NCI-H2196 (cell line): ENCODE results near the gene PDK3.

Experiments used
- DNase-seq: peaks from one replicate; lab custom pipeline; 2025; ENCODE audit not compliant: unreplicated experiment; lab: John Stamatoyannopoulos, UW

PDK3 gene

GRCh38 chrX:24482823-24483415 is 17.8 kb downstream of the PDK3 start:
- DNase-seq, result no peak

DNA sequence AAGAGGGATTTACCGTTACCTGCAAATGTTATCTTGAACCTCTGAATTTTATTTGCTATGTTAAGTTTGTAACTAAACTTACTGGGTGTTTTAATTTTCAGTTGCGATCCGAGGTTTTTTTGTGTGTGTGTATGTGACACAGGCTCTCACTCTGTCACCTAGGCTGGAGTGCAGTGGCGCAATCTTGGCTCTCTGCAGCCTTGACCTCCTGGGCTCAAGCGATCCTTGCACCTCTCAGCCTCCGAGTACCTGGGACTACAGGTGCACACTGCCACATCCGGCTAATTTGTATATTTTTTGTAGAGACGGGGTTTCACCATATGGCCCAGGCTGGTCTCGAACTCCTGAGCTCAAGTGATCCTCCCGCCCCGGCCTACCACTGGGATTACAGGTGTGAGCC is 18.5 kb downstream of the PDK3 start:
- DNase-seq, result no peak

GRCh38 chrX:24485323-24485722 is 20.2 kb downstream of the PDK3 start:
- DNase-seq, result no peak

GRCh38 chrX:24485976-24486680 is 21.0 kb downstream of the PDK3 start:
- DNase-seq, result no peak

DNA sequence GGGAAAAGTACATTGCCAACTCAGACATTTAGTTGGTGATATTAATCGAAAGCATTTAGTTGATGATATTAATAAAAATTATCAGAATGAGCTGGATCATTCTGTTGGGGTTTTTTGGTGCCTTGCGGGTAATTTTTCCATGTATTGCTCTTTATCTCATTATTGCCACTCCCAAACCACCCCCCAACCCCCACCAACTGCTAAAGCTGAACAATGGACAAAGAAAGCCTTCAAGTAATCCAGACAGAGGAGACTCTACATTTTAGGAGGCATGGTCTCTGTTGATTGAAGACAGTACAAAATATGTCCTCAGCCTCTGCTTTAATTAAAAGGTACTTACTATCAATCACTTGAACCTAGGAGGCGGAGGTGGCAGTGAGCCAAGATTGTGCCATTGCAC is 22.5 kb downstream of the PDK3 start:
- no peak for DNase-seq

DNA sequence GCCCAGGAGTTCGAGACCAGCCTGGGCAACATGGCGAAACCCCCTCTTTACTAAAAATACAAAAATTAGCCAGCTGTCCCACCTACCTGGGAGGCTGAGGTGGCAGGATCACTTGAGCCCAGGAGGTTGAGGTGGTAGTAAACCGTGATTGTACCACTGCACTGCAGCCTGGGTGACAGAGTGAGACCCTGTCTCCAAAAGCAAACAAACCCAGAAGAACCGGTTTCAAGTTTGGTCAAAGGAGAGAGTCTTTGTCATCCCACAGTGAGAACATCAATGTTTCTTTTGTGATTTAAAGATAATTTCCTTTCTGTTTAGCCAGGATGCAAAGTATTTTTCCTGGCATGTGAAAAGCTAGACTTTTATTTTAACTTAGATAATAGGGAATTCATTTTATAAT is 26.7 kb downstream of the PDK3 start:
- DNase-seq, result no peak

- DNase-seq, result peak; percentile 5
Observed at GRCh38 chrX:24493740-24494581, 28.9 kb downstream of the PDK3 start.

- DNase-seq, result peak; percentile 54
Observed at GRCh38 chrX:24494647-24495075, 29.6 kb downstream of the PDK3 start.

GRCh38 chrX:24495700-24496099 is 30.6 kb downstream of the PDK3 start:
- no peak for DNase-seq

- peak; percentile 25 for DNase-seq
Observed at GRCh38 chrX:24498181-24498580, 33.1 kb downstream of the PDK3 start.

GRCh38 chrX:24498975-24499374 is 33.9 kb downstream of the PDK3 start:
- peak; percentile 36 for DNase-seq

DNA sequence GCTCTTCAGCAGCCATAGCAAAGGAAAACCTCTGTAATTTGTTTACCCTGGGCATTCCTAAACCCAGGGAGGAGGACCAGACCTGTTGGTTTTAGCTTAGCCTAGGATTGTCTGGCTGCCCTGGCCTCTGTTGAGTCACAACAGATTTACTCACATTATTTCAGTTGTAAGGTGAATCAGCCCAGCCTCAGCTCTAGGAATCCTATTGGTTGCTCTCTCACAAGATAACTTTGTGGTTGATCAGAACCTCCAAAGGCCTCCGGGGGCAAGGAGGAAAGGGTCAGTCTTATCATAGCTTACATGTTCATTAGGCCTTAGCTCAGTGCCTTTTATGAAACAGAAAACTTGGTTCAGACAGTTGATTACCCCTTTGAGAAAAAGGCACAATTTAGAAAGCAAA is 41.0 kb downstream of the PDK3 start:
- no peak for DNase-seq

DNA sequence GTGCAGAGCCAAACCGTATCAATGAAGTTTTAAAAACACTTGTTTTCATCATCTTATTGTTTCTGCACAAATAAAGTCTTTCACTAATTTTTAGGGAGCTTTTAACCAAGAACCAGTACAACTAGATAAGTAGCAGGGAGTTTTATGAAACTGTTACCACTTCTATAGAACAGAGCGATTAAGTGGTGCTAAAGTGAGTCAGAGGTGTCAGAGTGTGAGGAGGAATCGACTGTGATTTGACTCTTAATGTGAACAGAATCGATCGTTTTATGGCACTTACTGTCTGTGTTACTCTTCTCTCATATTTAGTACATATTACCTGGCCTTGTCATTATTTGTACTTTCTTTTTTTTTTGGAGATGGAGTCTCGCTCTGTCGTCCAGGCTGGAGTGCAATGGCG is 43.3 kb downstream of the PDK3 start:
- DNase-seq, result no peak

DNA sequence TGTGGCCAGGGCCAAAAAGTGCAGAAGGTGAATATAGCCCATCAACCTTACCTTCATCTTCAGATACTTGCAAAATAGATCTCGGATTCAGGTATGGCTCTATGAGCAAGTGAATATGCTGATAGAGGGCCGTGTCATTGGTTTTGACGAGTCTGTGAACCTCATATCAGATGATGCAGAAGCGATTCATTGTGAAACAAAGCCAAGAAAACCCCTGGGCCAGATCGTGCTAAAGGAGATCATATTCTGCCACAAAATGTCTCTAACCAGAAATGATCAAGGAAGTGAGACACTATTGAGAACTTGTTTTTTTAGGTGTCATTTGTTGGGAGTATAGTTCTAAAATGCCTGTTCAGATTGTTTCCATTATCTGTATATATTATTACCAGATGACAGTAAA is 48.3 kb downstream of the PDK3 start:
- no peak for DNase-seq

DNA sequence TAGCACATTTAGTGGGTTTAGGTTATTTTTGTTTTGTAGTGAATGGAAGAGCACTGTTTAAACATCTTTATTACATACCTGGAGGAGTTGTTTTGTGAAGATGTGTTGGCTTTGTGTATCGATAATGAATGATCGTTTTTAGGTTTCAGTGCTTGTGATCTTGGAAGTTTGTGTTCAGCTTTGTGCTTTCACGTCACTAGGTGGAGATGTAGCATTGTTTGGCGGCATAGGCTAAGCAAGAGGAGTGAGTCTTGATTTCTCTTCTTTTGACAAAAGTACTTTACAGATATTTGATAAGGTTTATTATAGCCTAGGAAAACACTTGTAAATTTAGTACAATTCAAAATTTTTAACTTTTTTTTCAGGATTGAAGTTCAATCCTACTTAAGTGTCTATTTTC is 50.4 kb downstream of the PDK3 start:
- DNase-seq, result no peak

- DNase-seq, result no peak
Observed at GRCh38 chrX:24520472-24520871, 55.4 kb downstream of the PDK3 start.

DNA sequence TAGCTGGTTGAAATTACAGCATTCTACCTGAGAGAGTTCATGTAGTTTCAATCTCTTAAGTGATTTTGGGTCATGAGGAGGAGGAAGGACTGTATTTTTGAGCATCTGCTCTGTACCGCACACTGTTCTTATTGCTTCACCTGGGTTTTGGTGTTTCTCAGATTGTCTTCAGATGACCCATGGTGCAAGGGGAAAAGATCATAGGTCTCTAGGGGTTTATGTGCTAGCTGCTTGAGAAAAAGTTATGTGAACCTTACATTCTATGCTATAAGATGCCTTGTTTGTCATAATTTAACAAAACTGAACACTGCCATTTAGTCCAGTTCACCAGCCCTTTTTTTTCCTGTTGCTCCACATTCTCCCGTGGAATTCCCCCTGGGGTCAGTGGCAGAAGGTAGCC is 60.4 kb downstream of the PDK3 start:
- no peak for DNase-seq

GRCh38 chrX:24526616-24527015 is 61.5 kb downstream of the PDK3 start:
- DNase-seq, result no peak

- no peak for DNase-seq
Observed at GRCh38 chrX:24528605-24529004, 63.5 kb downstream of the PDK3 start.

DNA sequence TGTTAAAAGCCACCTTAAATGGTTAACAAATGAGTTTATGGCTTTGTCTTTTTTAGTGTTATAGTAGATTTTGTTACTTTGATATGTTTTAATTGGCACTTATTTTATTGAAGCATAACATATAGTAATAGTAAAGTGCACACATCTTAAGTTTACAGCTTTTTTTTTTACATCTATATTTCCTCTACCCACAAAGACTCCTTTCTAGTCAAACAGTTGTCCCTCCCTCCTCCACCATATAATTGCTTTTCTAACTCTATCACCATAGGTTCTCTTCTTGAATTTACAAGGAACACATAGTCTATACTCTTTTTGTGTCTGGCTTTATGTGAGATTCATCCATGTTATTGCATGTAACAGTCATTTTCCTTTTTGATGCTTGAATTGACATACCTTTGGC is 71.5 kb downstream of the PDK3 start:
- no peak for DNase-seq

- no peak for DNase-seq
Observed at GRCh38 chrX:24542756-24543155, 77.7 kb downstream of the PDK3 start.

DNA sequence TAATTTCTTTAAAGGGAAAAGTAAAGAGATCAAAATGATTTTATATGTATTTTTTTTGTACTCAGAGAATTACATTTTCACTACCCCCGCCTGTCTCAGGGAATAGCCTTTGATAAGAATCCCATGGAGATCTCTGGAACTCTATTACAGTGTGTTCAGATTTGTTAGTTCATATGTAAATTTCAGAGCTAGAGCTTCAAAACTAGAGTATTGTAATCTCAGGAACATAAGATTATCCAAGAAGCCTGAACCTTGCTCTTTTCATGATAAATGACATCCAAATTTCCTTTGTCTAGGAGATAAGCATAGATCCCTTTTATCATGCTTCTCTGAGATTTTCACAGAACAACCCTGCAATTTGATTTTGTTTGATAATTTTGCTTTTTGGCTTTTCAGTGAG is 82.9 kb downstream of the PDK3 start:
- no peak for DNase-seq
